ENCODE data around the gene C8G.

- TF ChIP-seq, protein P1, sequence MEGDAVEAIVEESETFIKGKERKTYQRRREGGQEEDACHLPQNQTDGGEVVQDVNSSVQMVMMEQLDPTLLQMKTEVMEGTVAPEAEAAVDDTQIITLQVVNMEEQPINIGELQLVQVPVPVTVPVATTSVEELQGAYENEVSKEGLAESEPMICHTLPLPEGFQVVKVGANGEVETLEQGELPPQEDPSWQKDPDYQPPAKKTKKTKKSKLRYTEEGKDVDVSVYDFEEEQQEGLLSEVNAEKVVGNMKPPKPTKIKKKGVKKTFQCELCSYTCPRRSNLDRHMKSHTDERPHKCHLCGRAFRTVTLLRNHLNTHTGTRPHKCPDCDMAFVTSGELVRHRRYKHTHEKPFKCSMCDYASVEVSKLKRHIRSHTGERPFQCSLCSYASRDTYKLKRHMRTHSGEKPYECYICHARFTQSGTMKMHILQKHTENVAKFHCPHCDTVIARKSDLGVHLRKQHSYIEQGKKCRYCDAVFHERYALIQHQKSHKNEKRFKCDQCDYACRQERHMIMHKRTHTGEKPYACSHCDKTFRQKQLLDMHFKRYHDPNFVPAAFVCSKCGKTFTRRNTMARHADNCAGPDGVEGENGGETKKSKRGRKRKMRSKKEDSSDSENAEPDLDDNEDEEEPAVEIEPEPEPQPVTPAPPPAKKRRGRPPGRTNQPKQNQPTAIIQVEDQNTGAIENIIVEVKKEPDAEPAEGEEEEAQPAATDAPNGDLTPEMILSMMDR (IDR thresholded peaks at IDR 0.05) = no peak
- TF ChIP-seq POLR2AphosphoS5 (IDR thresholded peaks at IDR 0.05; ENCODE audit: low read depth, low read length) = no peak
- TF ChIP-seq, protein P2, sequence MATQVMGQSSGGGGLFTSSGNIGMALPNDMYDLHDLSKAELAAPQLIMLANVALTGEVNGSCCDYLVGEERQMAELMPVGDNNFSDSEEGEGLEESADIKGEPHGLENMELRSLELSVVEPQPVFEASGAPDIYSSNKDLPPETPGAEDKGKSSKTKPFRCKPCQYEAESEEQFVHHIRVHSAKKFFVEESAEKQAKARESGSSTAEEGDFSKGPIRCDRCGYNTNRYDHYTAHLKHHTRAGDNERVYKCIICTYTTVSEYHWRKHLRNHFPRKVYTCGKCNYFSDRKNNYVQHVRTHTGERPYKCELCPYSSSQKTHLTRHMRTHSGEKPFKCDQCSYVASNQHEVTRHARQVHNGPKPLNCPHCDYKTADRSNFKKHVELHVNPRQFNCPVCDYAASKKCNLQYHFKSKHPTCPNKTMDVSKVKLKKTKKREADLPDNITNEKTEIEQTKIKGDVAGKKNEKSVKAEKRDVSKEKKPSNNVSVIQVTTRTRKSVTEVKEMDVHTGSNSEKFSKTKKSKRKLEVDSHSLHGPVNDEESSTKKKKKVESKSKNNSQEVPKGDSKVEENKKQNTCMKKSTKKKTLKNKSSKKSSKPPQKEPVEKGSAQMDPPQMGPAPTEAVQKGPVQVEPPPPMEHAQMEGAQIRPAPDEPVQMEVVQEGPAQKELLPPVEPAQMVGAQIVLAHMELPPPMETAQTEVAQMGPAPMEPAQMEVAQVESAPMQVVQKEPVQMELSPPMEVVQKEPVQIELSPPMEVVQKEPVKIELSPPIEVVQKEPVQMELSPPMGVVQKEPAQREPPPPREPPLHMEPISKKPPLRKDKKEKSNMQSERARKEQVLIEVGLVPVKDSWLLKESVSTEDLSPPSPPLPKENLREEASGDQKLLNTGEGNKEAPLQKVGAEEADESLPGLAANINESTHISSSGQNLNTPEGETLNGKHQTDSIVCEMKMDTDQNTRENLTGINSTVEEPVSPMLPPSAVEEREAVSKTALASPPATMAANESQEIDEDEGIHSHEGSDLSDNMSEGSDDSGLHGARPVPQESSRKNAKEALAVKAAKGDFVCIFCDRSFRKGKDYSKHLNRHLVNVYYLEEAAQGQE (IDR thresholded peaks at IDR 0.05; ENCODE audit: insufficient read depth in 1 of 2, low read depth in 2 of 2, low read length in 1 of 2) = no peak
Observed at GRCh38 chr9:136896027-136896426, 49.0 kb upstream of the C8G start.
